ENCODE measurements around the gene RPL35.

DNA sequence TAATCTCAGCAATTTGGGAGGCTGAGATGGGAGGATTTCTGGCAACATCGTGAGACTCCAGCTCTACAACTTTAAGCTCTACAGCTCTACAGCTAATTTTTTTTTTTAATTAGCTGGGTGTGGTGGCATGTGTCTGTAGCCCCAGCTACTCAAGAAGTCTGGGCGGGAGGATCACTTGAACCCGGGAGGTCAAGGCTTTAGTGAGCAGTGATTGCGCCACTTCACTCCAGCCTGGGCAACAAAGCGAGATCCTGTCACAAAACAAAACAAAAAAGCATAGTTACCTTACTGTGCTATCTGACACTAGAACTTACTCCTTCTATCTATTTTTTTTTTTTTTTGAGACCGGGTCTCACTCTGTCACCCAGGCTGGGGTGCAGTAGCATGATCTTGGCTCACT is 14.8 kb downstream of the RPL35 start:
- TF ChIP-seq, protein P1, sequence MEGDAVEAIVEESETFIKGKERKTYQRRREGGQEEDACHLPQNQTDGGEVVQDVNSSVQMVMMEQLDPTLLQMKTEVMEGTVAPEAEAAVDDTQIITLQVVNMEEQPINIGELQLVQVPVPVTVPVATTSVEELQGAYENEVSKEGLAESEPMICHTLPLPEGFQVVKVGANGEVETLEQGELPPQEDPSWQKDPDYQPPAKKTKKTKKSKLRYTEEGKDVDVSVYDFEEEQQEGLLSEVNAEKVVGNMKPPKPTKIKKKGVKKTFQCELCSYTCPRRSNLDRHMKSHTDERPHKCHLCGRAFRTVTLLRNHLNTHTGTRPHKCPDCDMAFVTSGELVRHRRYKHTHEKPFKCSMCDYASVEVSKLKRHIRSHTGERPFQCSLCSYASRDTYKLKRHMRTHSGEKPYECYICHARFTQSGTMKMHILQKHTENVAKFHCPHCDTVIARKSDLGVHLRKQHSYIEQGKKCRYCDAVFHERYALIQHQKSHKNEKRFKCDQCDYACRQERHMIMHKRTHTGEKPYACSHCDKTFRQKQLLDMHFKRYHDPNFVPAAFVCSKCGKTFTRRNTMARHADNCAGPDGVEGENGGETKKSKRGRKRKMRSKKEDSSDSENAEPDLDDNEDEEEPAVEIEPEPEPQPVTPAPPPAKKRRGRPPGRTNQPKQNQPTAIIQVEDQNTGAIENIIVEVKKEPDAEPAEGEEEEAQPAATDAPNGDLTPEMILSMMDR (IDR thresholded peaks at IDR 0.05), result no peak
- no peak for TF ChIP-seq POLR2A (IDR thresholded peaks at IDR 0.05)
- no peak for TF ChIP-seq POLR2AphosphoS5 (IDR thresholded peaks at IDR 0.05; ENCODE audit: insufficient read depth in 1 of 2, low read depth in 1 of 2)

Data from vagina (tissue), 2 donors.